A549 (cell line): Measurements from ENCODE around the gene TGFBI. TPM values are rescaled to one million over a fixed set of nuclear protein-coding genes. Genes with fewer than 3 reads are reported as not detected.
A peak's percentile ranks its signal among the peaks of the same experiment; 100 is the strongest.

Source experiments
- ATAC-seq, 2 experiments: fragments of 200-7000 bp in 1 of 2; fragments of >200 bp in 1 of 2; cut with Nextera tagmentation in 1 of 2; cut with Tn5 transposase in 1 of 2; 3 replicates each; pipeline versions ENCODE4 v1.8.0 to v1.9.1; 2018 to 2020; ENCODE audit warnings: mild to moderate bottlenecking in 1 of 2, moderate library complexity in 1 of 2
- CTCF ChIA-PET: fragments of 300-600 bp; sonication (Branson Sonifier 250); formaldehyde crosslinking; extraction: SDS; loops from one replicate; lab custom pipeline; 2021; ENCODE audit warnings: antibody characterized with exemption, inconsistent platforms; lab: Yijun Ruan, JAX
- POLR2A ChIA-PET: fragments of 350-600 bp; formaldehyde crosslinking; extraction: SDS; loops from one replicate; lab custom pipeline; 2021; ENCODE audit warnings: antibody characterized with exemption, inconsistent platforms; lab: Yijun Ruan, JAX
- DNase-seq, 2 experiments: peaks; one replicate each; pipeline versions ENCODE4 v3.0.0 to v3.0.0-alpha.2; 2011 to 2016; ENCODE audit warnings: low read depth in 1 of 2, low spot score in 1 of 2
- FAIRE-seq: peaks from 2 replicates; lab custom pipeline; 2011; peaks lifted over from hg19 to GRCh38; lab: Jason Lieb, UNC
- H3K27ac ChIP-seq, 2 experiments: fragments of >200 bp; sonication (Bioruptor Twin); formaldehyde crosslinking; 3 replicates each; pipeline ENCODE4 v1.5.1; 2016 to 2017
- H3K4me1 ChIP-seq: fragments of >200 bp; sonication (Bioruptor Twin); formaldehyde crosslinking; 3 replicates; pipeline ENCODE4 v1.6.1; 2016
- H3K4me2 ChIP-seq: fragments of >200 bp; sonication (Bioruptor Twin); formaldehyde crosslinking; 3 replicates; pipeline ENCODE4 v1.6.1; 2016
- H3K4me3 ChIP-seq: fragments of >200 bp; sonication (Bioruptor Twin); formaldehyde crosslinking; 3 replicates; pipeline ENCODE4 v1.5.1; 2016
- H3K9me3 ChIP-seq: fragments of >200 bp; sonication (Bioruptor Twin); formaldehyde crosslinking; 3 replicates; pipeline ENCODE4 v1.6.1; 2016
- BHLHE40 ChIP-seq: IDR thresholded peaks from 2 replicates; pipeline ENCODE4 v1.6.1; 2012; ENCODE audit warnings: low read depth, low read length, inconsistent platforms
- CHD2 ChIP-seq: fragments of 150-350 bp; IDR thresholded peaks from 2 replicates; pipeline ENCODE4 v1.6.1; 2014; ENCODE audit warnings: low read length; ENCODE audit not compliant: partially characterized antibody
- E2F6 ChIP-seq: IDR thresholded peaks from 2 replicates; pipeline ENCODE4 v1.6.1; 2012; ENCODE audit warnings: low read depth, borderline replicate concordance
- ELK1 ChIP-seq: fragments of 150-350 bp; IDR thresholded peaks from 2 replicates; pipeline ENCODE4 v1.6.1; 2014; ENCODE audit warnings: low read depth, mild to moderate bottlenecking, low read length
- GATA3 ChIP-seq: IDR thresholded peaks from 2 replicates; pipeline ENCODE4 v1.6.1; 2012; ENCODE audit warnings: borderline replicate concordance
- HMGXB4 ChIP-seq: fragments of 250-450 bp; sonication (Bioruptor Pico); IDR thresholded peaks from 2 replicates; pipeline ENCODE4 v1.5.0; 2021; ENCODE audit warnings: mild to moderate bottlenecking, moderate library complexity, borderline replicate concordance
- HOXA7 ChIP-seq: fragments of 250-450 bp; sonication (Bioruptor Pico); IDR thresholded peaks from 2 replicates; pipeline ENCODE4 v1.5.0; 2020; ENCODE audit warnings: mild to moderate bottlenecking, moderate library complexity
- JUN ChIP-seq, 2 experiments: fragments of >200 bp; sonication (Bioruptor Twin); formaldehyde crosslinking; IDR thresholded peaks; 2 replicates in 1 of 2; 3 replicates in 1 of 2; pipeline ENCODE4 v1.6.1; 2016 to 2017
- KDM5A ChIP-seq: fragments of 200-600 bp; sonication (generic); IDR thresholded peaks from 2 replicates; pipeline ENCODE4 v1.6.1; 2016; ENCODE audit warnings: antibody characterized with exemption, mild to moderate bottlenecking
- MAX ChIP-seq: IDR thresholded peaks from 2 replicates; pipeline ENCODE4 v1.6.1; 2012
- MYC ChIP-seq: IDR thresholded peaks from 2 replicates; pipeline ENCODE4 v1.6.1; 2012; ENCODE audit warnings: mild to moderate bottlenecking, inconsistent platforms, low read length, improper control_type of control experiment, borderline replicate concordance
- PHF8 ChIP-seq: fragments of 200-600 bp; sonication (generic); IDR thresholded peaks from 2 replicates; pipeline ENCODE4 v1.6.1; 2016; ENCODE audit warnings: low read depth, mild to moderate bottlenecking, antibody characterized with exemption, moderate library complexity, borderline replicate concordance
- POLR2A ChIP-seq: IDR thresholded peaks from 2 replicates; pipeline ENCODE4 v1.6.1; 2012; ENCODE audit warnings: mild to moderate bottlenecking, low read length
- RAD21 ChIP-seq, 2 experiments: fragments of >200 bp in 1 of 2; sonication (Bioruptor Twin) in 1 of 2; formaldehyde crosslinking in 1 of 2; IDR thresholded peaks in 1 of 2; conservative IDR thresholded peaks in 1 of 2; 2 replicates in 1 of 2; 3 replicates in 1 of 2; pipeline ENCODE4 v1.6.1; 2012 to 2018; ENCODE audit warnings: inconsistent platforms in 1 of 2
- SMC3 ChIP-seq: fragments of >200 bp; sonication (Bioruptor Twin); formaldehyde crosslinking; IDR thresholded peaks from 3 replicates; pipeline ENCODE4 v1.6.1; 2018; ENCODE audit warnings: inconsistent platforms
- ZC3H11A ChIP-seq: fragments of 450-650 bp; IDR thresholded peaks from 2 replicates; pipeline ENCODE4 v1.6.1; 2014; ENCODE audit warnings: antibody characterized with exemption, mild to moderate bottlenecking
- ZSCAN20 ChIP-seq: fragments of 250-450 bp; sonication (Bioruptor Pico); IDR thresholded peaks from 2 replicates; pipeline ENCODE4 v1.8.0; 2022; ENCODE audit warnings: mild to moderate bottlenecking, moderate library complexity
- WGBS: methylation state at CpG from one replicate; pipeline ENCODE4 v1.1.6; 2017; ENCODE audit errors: missing lambda C conversion rate; 5-methylcytosine and 5-hydroxymethylcytosine counted together
- polyA minus RNA-seq: library from RNA; depleted of rRNA, polyadenylated mRNA; stranded (reverse); fragments of >200 nt; gene quantifications from 2 replicates; pipeline ENCODE4 v1.2.3, GENCODE V29; 2011; rRNA and poly(A)+ RNA removed
- polyA plus RNA-seq, 4 experiments: library from polyadenylated mRNA; depleted of rRNA in 3 of 4; stranded (reverse); fragments of >200 nt; fragmentation: RNase III in 1 of 4; extraction: RNeasy Plus Mini Kit Qiagen cat#74134 plus additional on column Dnase treatment in 1 of 4; gene quantifications; 2 replicates in 3 of 4; 3 replicates in 1 of 4; pipeline ENCODE4 v1.2.3, GENCODE V29; 2011 to 2017
- TF ChIP-seq, protein P1 (sequence below): fragments of >200 bp; sonication (Bioruptor Twin); formaldehyde crosslinking; IDR thresholded peaks from 3 replicates; pipeline ENCODE4 v1.6.1; 2016

TGFBI gene
- polyA plus RNA-seq (2011; rRNA removed) (1,135 and 1,466 TPM in 2 replicates), polyA plus RNA-seq (2017; fragmentation: RNase III; extraction: RNeasy Plus Mini Kit Qiagen cat#74134 plus additional on column Dnase treatment) (1,411 to 1,859 TPM (median 1,765 TPM) in 3 replicates), polyA minus RNA-seq (1,411 and 1,484 TPM in 2 replicates)
- 661 and 843 TPM in 2 replicates for polyA plus RNA-seq (2012; cell fraction: cytosol; rRNA removed)
- 1,811 and 1,913 TPM in 2 replicates for polyA plus RNA-seq (2012; cell fraction: nucleus; rRNA removed)

DNA sequence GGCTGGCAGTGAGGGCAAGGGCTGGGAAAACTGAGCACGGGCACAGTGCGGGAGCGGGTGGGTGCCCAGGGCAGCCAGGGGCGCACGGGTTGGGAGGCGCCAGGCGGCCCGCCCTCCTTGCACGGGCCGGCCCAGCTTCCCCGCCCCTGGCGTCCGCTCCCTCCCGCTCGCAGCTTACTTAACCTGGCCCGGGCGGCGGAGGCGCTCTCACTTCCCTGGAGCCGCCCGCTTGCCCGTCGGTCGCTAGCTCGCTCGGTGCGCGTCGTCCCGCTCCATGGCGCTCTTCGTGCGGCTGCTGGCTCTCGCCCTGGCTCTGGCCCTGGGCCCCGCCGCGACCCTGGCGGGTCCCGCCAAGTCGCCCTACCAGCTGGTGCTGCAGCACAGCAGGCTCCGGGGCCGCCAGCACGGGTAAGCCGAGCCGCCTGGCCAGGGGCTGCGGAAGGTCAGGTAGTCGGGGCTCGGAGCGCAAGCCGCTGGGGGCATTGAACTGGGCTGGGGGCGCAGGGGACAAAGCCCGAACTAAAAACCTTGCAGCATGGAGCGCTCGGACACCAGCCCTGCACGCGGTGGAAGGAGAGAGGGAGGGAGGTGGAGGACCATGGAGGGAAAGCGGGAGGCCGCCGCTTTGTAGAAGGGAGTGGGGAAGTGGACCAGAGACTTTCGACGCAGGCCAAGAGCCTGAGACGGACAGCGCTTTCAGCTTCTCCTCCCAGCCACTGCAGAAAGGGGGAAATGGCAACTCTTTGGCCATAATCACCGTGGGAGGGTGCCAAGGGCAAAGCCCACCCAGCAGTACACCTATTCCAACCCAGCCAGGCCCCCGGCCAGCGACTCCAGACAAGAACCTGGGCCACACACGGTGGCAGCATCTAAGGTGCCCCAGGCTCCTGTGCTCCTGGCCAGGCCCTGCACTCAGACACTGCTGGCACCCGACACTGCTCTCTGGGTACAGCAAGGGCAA is at the start of gene TGFBI:
TGFBI (plus strand) TSS at position 207 of the 961 bp plus-strand sequence; CDS start at position 275, 68 bp downstream.
- no peaks in the 10 kb centered on the region for H3K9me3 ChIP-seq
- H3K27ac ChIP-seq = peak within 1 kb of the TSS; percentile 99 to 100
- peak within 1 kb of the TSS; percentile 97 for H3K4me3 ChIP-seq
- FAIRE-seq (no peak), ATAC-seq (peak; percentile 89 to 94), DNase-seq (peak; percentile 78 to 83)
- ChIA-PET POLR2A (interaction anchor here (0.6 to 2.6 kb wide), 22 partner anchors 8 to 141 kb away, joined by 3 to 39 read pairs (median 5); no protein-coding TSS in a partner anchor), CTCF (interaction anchor here (0.6 to 12.3 kb wide), 17 partner anchors 12 to 183 kb away, joined by 3 to 79 read pairs (median 4); no protein-coding TSS in a partner anchor)
- H3K4me2 ChIP-seq = peak within 1 kb of the TSS; percentile 98
- 1% methylated on average over 23 of the region's 68 CpGs for WGBS
- H3K4me1 ChIP-seq = peaks cover 52% of the 10 kb centered on the region
- TF ChIP-seq GATA3 = peak; percentile 14; the same call in 1 of the 2 replicates
- TF ChIP-seq RAD21 (conservative IDR thresholded peaks at IDR 0.05 in 1 of 2, IDR thresholded peaks at IDR 0.05 in 1 of 2) = peak in 1 of 2 experiments; percentile 51; a peak in 3 of 5 replicates
- TF ChIP-seq SMC3 = peak; percentile 51; the same call in 2 of the 3 replicates
- peak; percentile 22; the same call in 1 of the 2 replicates for TF ChIP-seq PHF8
- 0 out of 2 replicates have a peak, but pooled peaks have one; percentile 34 for TF ChIP-seq HMGXB4 (CRISPR knock-in tag)
- 0 out of 2 replicates have a peak, but pooled peaks have one; percentile 36 for TF ChIP-seq E2F6
- TF ChIP-seq JUN (IDR thresholded peaks at IDR 0.05) = peak; percentile 94 to 98
- TF ChIP-seq MAX = peak; percentile 69
- TF ChIP-seq MYC = no peak
- TF ChIP-seq, protein P1, sequence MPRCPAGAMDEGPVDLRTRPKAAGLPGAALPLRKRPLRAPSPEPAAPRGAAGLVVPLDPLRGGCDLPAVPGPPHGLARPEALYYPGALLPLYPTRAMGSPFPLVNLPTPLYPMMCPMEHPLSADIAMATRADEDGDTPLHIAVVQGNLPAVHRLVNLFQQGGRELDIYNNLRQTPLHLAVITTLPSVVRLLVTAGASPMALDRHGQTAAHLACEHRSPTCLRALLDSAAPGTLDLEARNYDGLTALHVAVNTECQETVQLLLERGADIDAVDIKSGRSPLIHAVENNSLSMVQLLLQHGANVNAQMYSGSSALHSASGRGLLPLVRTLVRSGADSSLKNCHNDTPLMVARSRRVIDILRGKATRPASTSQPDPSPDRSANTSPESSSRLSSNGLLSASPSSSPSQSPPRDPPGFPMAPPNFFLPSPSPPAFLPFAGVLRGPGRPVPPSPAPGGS = peak; percentile 96
- peak; percentile 67; the same call in 1 of the 2 replicates for TF ChIP-seq BHLHE40
- TF ChIP-seq ELK1 = no peak
- TF ChIP-seq POLR2A = peak; percentile 98
- no peak for TF ChIP-seq KDM5A

- Histone ChIP-seq H3K27ac (peak overlapping the region; percentile 85 to 86; a peak in 4 of 6 replicates), H3K4me2 (no peak overlapping the region), H3K4me3 (no peak overlapping the region), H3K4me1 (peaks cover 49% of the 10 kb centered on the region), H3K9me3 (no peaks in the 10 kb centered on the region)
- POLR2A ChIA-PET = interaction anchor here (2.1 kb wide), 1 partner anchor 50 kb away, joined by 14 read pairs; the partner anchor contains the start of gene TGFBI
- CTCF ChIA-PET = interaction anchor here (1.8 to 4.5 kb wide), 6 partner anchors 9 to 75 kb away, joined by 4 to 50 read pairs (median 30); no protein-coding TSS in a partner anchor
- ATAC-seq (no peak), FAIRE-seq (no peak), DNase-seq (no peak)
- 90% methylated on average over 2 of the region's 2 CpGs for WGBS
- TF ChIP-seq ZC3H11A (peak; percentile 95), CHD2 (no peak), ZSCAN20 (CRISPR knock-in tag) (no peak), HOXA7 (CRISPR knock-in tag) (no peak)
Measured at GRCh38 chr5:135978993-135979392, 49.8 kb upstream of the TGFBI start.
